MM.1S (cell line): ENCODE data around the gene ITIH4.

Source experiments
- CTCF ChIP-seq: fragments of 300-600 bp; sonication (generic); IDR thresholded peaks from 2 replicates; pipeline ENCODE4 v1.5.1; 2016; ENCODE audit warnings: antibody characterized with exemption, low read length, mixed read lengths
- EZH2 ChIP-seq: fragments of 300-600 bp; sonication (generic); optimal IDR thresholded peaks from 2 replicates; pipeline ENCODE3; 2017; ENCODE audit warnings: low read depth, mild to moderate bottlenecking, antibody characterized with exemption, low read length, mixed read lengths
- EZH2phosphoT487 ChIP-seq: fragments of 300-600 bp; sonication (generic); IDR thresholded peaks from 2 replicates; pipeline ENCODE4 v1.6.1; 2018; ENCODE audit warnings: antibody characterized with exemption, low read length

DNA sequence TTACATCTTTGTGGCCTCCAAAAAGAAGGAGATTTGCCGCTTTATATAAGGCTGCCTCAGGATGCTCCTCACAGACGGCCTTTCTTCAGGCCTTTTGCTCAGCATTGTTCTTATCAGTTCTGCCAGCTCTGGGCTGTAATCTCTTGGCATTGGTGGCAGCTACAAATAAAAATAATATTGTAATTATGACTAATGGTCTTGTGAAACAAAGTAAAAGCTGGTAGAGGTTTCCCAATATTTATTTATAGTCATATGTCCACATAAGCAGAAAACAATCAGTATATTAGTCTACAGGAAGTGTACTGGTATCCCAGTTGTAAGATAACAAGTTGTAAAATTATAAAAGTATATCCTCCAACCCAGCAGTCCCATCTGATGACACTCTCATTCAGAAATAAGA, 67.0 kb downstream of the ITIH4 start:
- TF ChIP-seq CTCF (no peak), EZH2phosphoT487 (no peak), EZH2 (no peak)
